Gastrocnemius medialis (tissue), 4 donors: Measurements from ENCODE around the gene ASB15.

Source experiments
- POLR2A ChIP-seq, 2 donors: fragments of 450-650 bp; IDR thresholded peaks; one replicate each; pipeline ENCODE4 v1.6.1; 2017; ENCODE audit warnings: antibody characterized with exemption in 2 of 2, mild to moderate bottlenecking in 2 of 2, moderate library complexity in 2 of 2
- TF ChIP-seq, protein P1 (sequence below), 5 experiments: fragments of 450-650 bp in 3 of 5; fragments of 200-600 bp in 2 of 5; sonication (generic) in 2 of 5; IDR thresholded peaks in 4 of 5; conservative IDR thresholded peaks in 1 of 5; 1 replicate in 4 of 5; 2 replicates in 1 of 5; pipeline ENCODE4 v1.5.1; 2016 to 2019; ENCODE audit warnings: antibody characterized with exemption in 5 of 5, mild to moderate bottlenecking in 3 of 5, moderate library complexity in 3 of 5

DNA sequence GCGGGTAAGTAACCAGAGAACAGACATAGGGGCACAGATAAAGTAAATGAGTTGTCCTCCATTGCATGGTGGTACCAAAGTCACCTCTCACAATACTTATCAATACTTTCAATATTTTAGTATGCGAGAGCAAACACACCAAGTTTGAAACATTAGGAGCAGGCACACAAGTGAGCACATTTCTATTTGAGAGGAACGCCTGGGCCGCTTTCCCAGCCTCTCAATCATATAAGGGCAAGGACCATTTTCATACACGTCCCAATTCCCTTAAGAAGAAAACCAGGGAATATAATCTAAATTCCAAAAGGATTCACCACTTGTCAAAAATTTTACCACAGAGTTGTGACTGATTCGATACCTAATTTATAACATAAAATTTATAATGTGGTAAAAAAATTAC lies 61.6 kb downstream of the ASB15 start:
- TF ChIP-seq, protein P1, sequence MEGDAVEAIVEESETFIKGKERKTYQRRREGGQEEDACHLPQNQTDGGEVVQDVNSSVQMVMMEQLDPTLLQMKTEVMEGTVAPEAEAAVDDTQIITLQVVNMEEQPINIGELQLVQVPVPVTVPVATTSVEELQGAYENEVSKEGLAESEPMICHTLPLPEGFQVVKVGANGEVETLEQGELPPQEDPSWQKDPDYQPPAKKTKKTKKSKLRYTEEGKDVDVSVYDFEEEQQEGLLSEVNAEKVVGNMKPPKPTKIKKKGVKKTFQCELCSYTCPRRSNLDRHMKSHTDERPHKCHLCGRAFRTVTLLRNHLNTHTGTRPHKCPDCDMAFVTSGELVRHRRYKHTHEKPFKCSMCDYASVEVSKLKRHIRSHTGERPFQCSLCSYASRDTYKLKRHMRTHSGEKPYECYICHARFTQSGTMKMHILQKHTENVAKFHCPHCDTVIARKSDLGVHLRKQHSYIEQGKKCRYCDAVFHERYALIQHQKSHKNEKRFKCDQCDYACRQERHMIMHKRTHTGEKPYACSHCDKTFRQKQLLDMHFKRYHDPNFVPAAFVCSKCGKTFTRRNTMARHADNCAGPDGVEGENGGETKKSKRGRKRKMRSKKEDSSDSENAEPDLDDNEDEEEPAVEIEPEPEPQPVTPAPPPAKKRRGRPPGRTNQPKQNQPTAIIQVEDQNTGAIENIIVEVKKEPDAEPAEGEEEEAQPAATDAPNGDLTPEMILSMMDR (IDR thresholded peaks at IDR 0.05 in 4 of 5, conservative IDR thresholded peaks at IDR 0.05 in 1 of 5) = no peak
- TF ChIP-seq POLR2A (IDR thresholded peaks at IDR 0.05) = no peak
